ENCODE data around the gene MRM1.

Gene MRM1

GRCh38 chr17:36601303-36602029 is at the start of gene MRM1:
TSS of gene MRM1 (plus strand) at chr17:36601583. CDS start at chr17:36601811, 228 bp downstream.
- peak within 1 kb of the TSS; percentile 74 to 99 (median 93) for H3K4me3 ChIP-seq
- peaks cover 0 to 41% (median 34%) of the 10 kb centered on the region in 11 experiments; a peak in 19 of 22 replicates for H4K20me1 ChIP-seq
- no peak for TF ChIP-seq Cebpa-rat (IDR thresholded peaks at IDR 0.05)
- no peaks in the 10 kb centered on the region for H3K9me3 ChIP-seq (replicated peaks in 1 of 11)
- no peaks in the 10 kb centered on the region for H3K27me3 ChIP-seq
- H3K4me2 ChIP-seq = peak within 1 kb of the TSS; percentile 77 to 100 (median 96)
- peaks cover 0 to 25% (median 12%) of the 10 kb centered on the region in 11 experiments; a peak in 9 of 22 replicates for H3K36me3 ChIP-seq
- peaks cover 23 to 51% (median 45%) of the 10 kb centered on the region in 10 experiments for H3K4me1 ChIP-seq
- peak within 1 kb of the TSS; percentile 55 to 96 (median 90); a peak in 21 of 22 replicates for H3K27ac ChIP-seq
- H3K9ac ChIP-seq = peak within 1 kb of the TSS; percentile 79 to 98 (median 92)

- H3K27me3 ChIP-seq = no peaks in the 10 kb centered on the region
- peaks cover 79 to 100% (median 98%) of the 10 kb centered on the region in 11 experiments for H4K20me1 ChIP-seq
- no peak overlapping the region for H3K9ac ChIP-seq
- peaks cover 18 to 38% (median 24%) of the 10 kb centered on the region in 10 experiments for H3K4me1 ChIP-seq
- no peak for TF ChIP-seq Cebpa-rat (IDR thresholded peaks at IDR 0.05)
- no peak overlapping the region for H3K27ac ChIP-seq
- H3K36me3 ChIP-seq = peaks cover 48 to 100% (median 76%) of the 10 kb centered on the region in 11 experiments
- H3K4me3 ChIP-seq = no peak overlapping the region
- H3K4me2 ChIP-seq = no peak overlapping the region
- no peaks in the 10 kb centered on the region for H3K9me3 ChIP-seq (replicated peaks in 1 of 11)
These were observed 47.9 kb upstream of the MRM1 start for GRCh38 chr17:36553459-36553858.

GRCh38 chr17:36566081-36566480 is 35.3 kb upstream of the MRM1 start:
- no peak overlapping the region for H3K27ac ChIP-seq
- no peak overlapping the region for H3K4me2 ChIP-seq
- no peaks in the 10 kb centered on the region for H3K4me1 ChIP-seq
- H3K4me3 ChIP-seq = no peak overlapping the region
- H3K9me3 ChIP-seq (replicated peaks in 1 of 11) = no peaks in the 10 kb centered on the region
- no peak overlapping the region for H3K9ac ChIP-seq
- no peak for TF ChIP-seq Cebpa-rat (IDR thresholded peaks at IDR 0.05)
- H3K27me3 ChIP-seq = no peaks in the 10 kb centered on the region
- peaks cover 97 to 100% (median 100%) of the 10 kb centered on the region in 11 experiments for H3K36me3 ChIP-seq
- peaks cover 53 to 99% (median 91%) of the 10 kb centered on the region in 11 experiments for H4K20me1 ChIP-seq

GRCh38 chr17:36575028-36575427 is 26.4 kb upstream of the MRM1 start:
- H3K36me3 ChIP-seq = peaks cover 88 to 97% (median 91%) of the 10 kb centered on the region in 11 experiments
- H4K20me1 ChIP-seq = peaks cover 62 to 96% (median 89%) of the 10 kb centered on the region in 11 experiments
- H3K9ac ChIP-seq = no peak overlapping the region
- H3K9me3 ChIP-seq (replicated peaks in 1 of 11) = no peaks in the 10 kb centered on the region
- TF ChIP-seq Cebpa-rat (IDR thresholded peaks at IDR 0.05) = no peak
- H3K4me3 ChIP-seq = no peak overlapping the region
- no peaks in the 10 kb centered on the region for H3K27me3 ChIP-seq
- H3K27ac ChIP-seq = no peak overlapping the region
- no peaks in the 10 kb centered on the region for H3K4me1 ChIP-seq
- H3K4me2 ChIP-seq = no peak overlapping the region

- H3K4me1 ChIP-seq = no peaks in the 10 kb centered on the region
- TF ChIP-seq Cebpa-rat (IDR thresholded peaks at IDR 0.05) = no peak
- peaks cover 56 to 86% (median 80%) of the 10 kb centered on the region in 11 experiments for H4K20me1 ChIP-seq
- no peaks in the 10 kb centered on the region for H3K9me3 ChIP-seq (replicated peaks in 1 of 11)
- no peak overlapping the region for H3K27ac ChIP-seq
- H3K36me3 ChIP-seq = peaks cover 88 to 97% (median 91%) of the 10 kb centered on the region in 11 experiments
- no peak overlapping the region for H3K9ac ChIP-seq
- no peak overlapping the region for H3K4me2 ChIP-seq
- H3K27me3 ChIP-seq = no peaks in the 10 kb centered on the region
- no peak overlapping the region for H3K4me3 ChIP-seq
These were observed 24.6 kb upstream of the MRM1 start for GRCh38 chr17:36576793-36577192.

- H3K27ac ChIP-seq = no peak overlapping the region
- no peaks in the 10 kb centered on the region for H3K9me3 ChIP-seq (replicated peaks in 1 of 11)
- peaks cover 88 to 97% (median 91%) of the 10 kb centered on the region in 11 experiments for H3K36me3 ChIP-seq
- no peak for TF ChIP-seq Cebpa-rat (IDR thresholded peaks at IDR 0.05)
- H3K4me1 ChIP-seq = no peaks in the 10 kb centered on the region
- H3K4me2 ChIP-seq = no peak overlapping the region
- peaks cover 49 to 85% (median 77%) of the 10 kb centered on the region in 11 experiments for H4K20me1 ChIP-seq
- no peak overlapping the region for H3K9ac ChIP-seq
- H3K4me3 ChIP-seq = no peak overlapping the region
- no peaks in the 10 kb centered on the region for H3K27me3 ChIP-seq
These were observed 22.7 kb upstream of the MRM1 start for GRCh38 chr17:36578671-36579070.

GRCh38 chr17:36583787-36584186 is 17.6 kb upstream of the MRM1 start:
- Histone ChIP-seq H3K27me3 (no peaks in the 10 kb centered on the region), H3K4me1 (no peaks in the 10 kb centered on the region), H3K9ac (no peak overlapping the region), H3K9me3 (replicated peaks in 1 of 11) (no peaks in the 10 kb centered on the region), H3K4me2 (no peak overlapping the region), H3K4me3 (no peak overlapping the region), H4K20me1 (peaks cover 14 to 89% (median 60%) of the 10 kb centered on the region in 11 experiments; a peak in 20 of 22 replicates), H3K36me3 (peaks cover 97 to 100% (median 99%) of the 10 kb centered on the region in 11 experiments), H3K27ac (no peak overlapping the region)
- TF ChIP-seq Cebpa-rat (IDR thresholded peaks at IDR 0.05) = no peak

- no peak for TF ChIP-seq Cebpa-rat (IDR thresholded peaks at IDR 0.05)
- peaks cover 18 to 94% (median 69%) of the 10 kb centered on the region in 11 experiments; a peak in 18 of 22 replicates for H4K20me1 ChIP-seq
- peaks cover 1 to 4% (median 2%) of the 10 kb centered on the region in 10 experiments; a peak in 14 of 20 replicates for H3K4me1 ChIP-seq
- no peak overlapping the region for H3K9ac ChIP-seq
- H3K9me3 ChIP-seq (replicated peaks in 1 of 11) = no peaks in the 10 kb centered on the region
- H3K4me3 ChIP-seq = no peak overlapping the region
- H3K27ac ChIP-seq = no peak overlapping the region
- H3K4me2 ChIP-seq = no peak overlapping the region
- H3K36me3 ChIP-seq = peaks cover 82 to 100% (median 92%) of the 10 kb centered on the region in 11 experiments
- no peaks in the 10 kb centered on the region for H3K27me3 ChIP-seq
These were observed 15.2 kb upstream of the MRM1 start for GRCh38 chr17:36586138-36586537.

GRCh38 chr17:36590082-36590481 is 11.3 kb upstream of the MRM1 start:
- Histone ChIP-seq H3K27ac (peak overlapping the region in 2 of 11 experiments; percentile 3 to 83; a peak in 3 of 22 replicates), H3K36me3 (peaks cover 44 to 62% (median 53%) of the 10 kb centered on the region in 11 experiments), H3K9ac (peak overlapping the region in 1 of 11 experiments; percentile 15; a peak in 2 of 22 replicates), H3K4me2 (no peak overlapping the region), H3K4me1 (peaks cover 23 to 28% (median 25%) of the 10 kb centered on the region in 10 experiments), H3K9me3 (replicated peaks in 1 of 11) (no peaks in the 10 kb centered on the region), H3K27me3 (no peaks in the 10 kb centered on the region), H3K4me3 (no peak overlapping the region), H4K20me1 (peaks cover 10 to 74% (median 53%) of the 10 kb centered on the region in 11 experiments; a peak in 19 of 22 replicates)
- TF ChIP-seq Cebpa-rat (IDR thresholded peaks at IDR 0.05) = no peak
